K562 (cell line): ENCODE measurements around the gene ZBTB24. TPM values are rescaled to one million over a fixed set of nuclear protein-coding genes. Genes with fewer than 3 reads are reported as not detected.

Experiments used
- ATAC-seq: fragments of 200-7000 bp; cut with Tn5 transposase; 3 replicates; pipeline ENCODE4 v1.9.1; 2020; ENCODE audit warnings: moderate library complexity
- BruUV-seq: library from RNA; stranded (reverse); fragments of 400-500 nt; replicated peaks from 2 replicates; lab custom pipeline; 2021; lab: Mats Ljungman, UMichigan
- CTCF ChIA-PET: fragments of 300-600 bp; formaldehyde crosslinking; extraction: SDS; loops from one replicate; lab custom pipeline; 2021; ENCODE audit warnings: low intra/inter-chr PET ratio; lab: Yijun Ruan, JAX
- POLR2A ChIA-PET: fragments of 300-600, 350-650 bp; sonication (Branson Sonifier 250); formaldehyde crosslinking; extraction: SDS; loops from one replicate; lab custom pipeline; 2021; ENCODE audit warnings: antibody characterized with exemption, inconsistent platforms; lab: Yijun Ruan, JAX
- DNase-seq, 4 experiments: peaks; one replicate each; pipeline versions ENCODE4 v3.0.0 to v3.0.0-alpha.2; 2011 to 2018; ENCODE audit warnings: low spot score in 3 of 4, mixed read lengths in 3 of 4; ENCODE audit errors: extremely low read depth in 1 of 4
- FAIRE-seq: peaks from 2 replicates; lab custom pipeline; 2011; peaks lifted over from hg19 to GRCh38; lab: Jason Lieb, UNC
- H2AFZ ChIP-seq: 2 replicates; pipeline ENCODE4 v1.6.0; 2011; ENCODE audit warnings: low read depth, low read length, control low read depth, inconsistent platforms
- H3K27ac ChIP-seq: fragments of 200-600 bp; 3 replicates; pipeline ENCODE4 v1.8.0; 2011; ENCODE audit warnings: low read depth, mild to moderate bottlenecking, control low read depth, inconsistent platforms, low read length, moderate library complexity, mixed read lengths; ENCODE audit errors: extremely low read depth
- H3K27me3 ChIP-seq, 2 experiments: fragments of 300-600 bp in 1 of 2; 2 replicates in 1 of 2; 3 replicates in 1 of 2; pipeline versions ENCODE4 v1.6.0 to v1.8.0; 2011; ENCODE audit warnings: inconsistent platforms in 2 of 2, low read length in 2 of 2, mild to moderate bottlenecking in 1 of 2, mixed read lengths in 1 of 2, moderate library complexity in 1 of 2; ENCODE audit not compliant: control insufficient read depth in 2 of 2, insufficient read depth in 2 of 2
- H3K36me3 ChIP-seq: fragments of 300-600 bp; 3 replicates; pipeline ENCODE4 v1.8.0; 2011; ENCODE audit warnings: mild to moderate bottlenecking, low read length, inconsistent platforms; ENCODE audit not compliant: control insufficient read depth, insufficient read depth
- H3K4me1 ChIP-seq, 2 experiments: fragments of 200-600 bp in 1 of 2; replicated peaks in 1 of 2; 2 replicates in 1 of 2; 3 replicates in 1 of 2; pipeline versions ENCODE4 v1.5.1 to v1.8.0; 2011; ENCODE audit warnings: inconsistent platforms in 2 of 2, low read length in 2 of 2, mild to moderate bottlenecking in 1 of 2, mixed read lengths in 1 of 2, moderate library complexity in 1 of 2; ENCODE audit not compliant: control insufficient read depth in 2 of 2, insufficient read depth in 2 of 2
- H3K4me2 ChIP-seq: 2 replicates; pipeline ENCODE4 v1.6.1; 2011; ENCODE audit warnings: low read length, control low read depth, inconsistent platforms, mixed read lengths; ENCODE audit not compliant: insufficient read depth
- H3K4me3 ChIP-seq: fragments of 200-600 bp; sonication (generic), shearing (Covaris generic); 2 replicates; pipeline ENCODE4 v1.5.1; 2016; ENCODE audit warnings: control low read depth, inconsistent platforms
- H3K79me2 ChIP-seq: fragments of 200-600 bp; 3 replicates; pipeline ENCODE4 v1.8.0; 2011; ENCODE audit warnings: low read length, inconsistent platforms; ENCODE audit not compliant: control insufficient read depth, insufficient read depth
- H3K9ac ChIP-seq, 2 experiments: 2 replicates each; pipeline versions ENCODE4 v1.6.0 to v1.6.1; 2011; ENCODE audit warnings: low read depth in 2 of 2, low read length in 2 of 2, control low read depth in 1 of 2, inconsistent platforms in 1 of 2, mild to moderate bottlenecking in 1 of 2, mixed read lengths in 1 of 2; ENCODE audit not compliant: insufficient read depth in 1 of 2
- H3K9me1 ChIP-seq: one replicate; pipeline ENCODE4 v1.6.0; 2011; ENCODE audit warnings: inconsistent platforms, mild to moderate bottlenecking, low read length, moderate library complexity; ENCODE audit not compliant: control insufficient read depth, insufficient read depth
- H3K9me3 ChIP-seq: replicated peaks from 2 replicates; pipeline ENCODE4 v1.5.1; 2011; ENCODE audit warnings: low read depth, low read length, inconsistent platforms; ENCODE audit not compliant: control insufficient read depth, insufficient read depth
- H4K20me1 ChIP-seq: replicated peaks from 2 replicates; pipeline ENCODE4 v1.6.1; 2011; ENCODE audit warnings: low read length, inconsistent platforms, mixed read lengths; ENCODE audit not compliant: control insufficient read depth, insufficient read depth
- MTF1 ChIP-seq: fragments of 250-450 bp; sonication (Bioruptor Pico); IDR thresholded peaks from 2 replicates; pipeline ENCODE4 v1.9.0; 2021; ENCODE audit warnings: moderate library complexity, mild to moderate bottlenecking, inconsistent platforms, borderline replicate concordance
- ZBTB17 ChIP-seq: fragments of 450-650 bp; formaldehyde crosslinking; IDR thresholded peaks from 2 replicates; pipeline ENCODE4 v1.4.0; 2020; ENCODE audit warnings: mild to moderate bottlenecking
- ZNF780A ChIP-seq: fragments of 250-450 bp; sonication (Bioruptor Pico); IDR thresholded peaks from 2 replicates; pipeline ENCODE4 v1.5.0; 2021; ENCODE audit warnings: mild to moderate bottlenecking
- WGBS: fragments of 100-300 bp; shearing (Covaris generic); methylation state at CpG from one replicate; pipeline ENCODE4 v1.1.6; 2016; ENCODE audit warnings: low coverage, mixed read lengths; ENCODE audit not compliant: insufficient coverage; ENCODE audit errors: missing lambda C conversion rate; 5-methylcytosine and 5-hydroxymethylcytosine counted together
- in situ Hi-C: fragments of 300-500 bp; cut with MboI; formaldehyde crosslinking; loops from 4 replicates; pipeline ENCODE4 v1.15.0; 2018; ENCODE audit warnings: inconsistent platforms, mixed read lengths
- intact Hi-C: fragments of 100-400 bp; cut with micrococcal nuclease; formaldehyde crosslinking; loops from 2 replicates; pipeline ENCODE4 v1.14.2; 2022
- polyA plus RNA-seq, 8 experiments: library from polyadenylated mRNA; depleted of rRNA in 4 of 8; stranded (reverse) in 5 of 8; unstranded in 3 of 8; fragments of >200 nt; fragmentation: Nextera tagmentation in 2 of 8; fragmentation: Illumina TruSeq in 1 of 8; extraction: Ambion mirVana in 2 of 8; extraction: Trizol in 1 of 8; gene quantifications; 2 replicates each; pipeline versions ENCODE4 v1.2.1 to v1.2.3, GENCODE V29; 2011 to 2014; ENCODE audit warnings: inconsistent platforms in 1 of 8, missing spikeins in 1 of 8
- total RNA-seq, 7 experiments: library from RNA; depleted of rRNA in 6 of 7; stranded (reverse); fragments of >200 nt in 6 of 7; fragmentation: Illumina TruSeq in 2 of 7; extraction: Trizol in 2 of 7; gene quantifications; 2 replicates each; pipeline versions ENCODE4 v1.2.1 to v1.2.3, GENCODE V29; 2011 to 2021; ENCODE audit warnings: low replicate concordance in 1 of 7
- TF ChIP-seq, protein P1 (sequence below): sonication (generic); formaldehyde crosslinking; IDR thresholded peaks from 2 replicates; pipeline ENCODE4 v1.8.1; 2023; ENCODE audit warnings: mild to moderate bottlenecking, missing genetic modification reagents

ZBTB24 gene
- total and polyA plus RNA-seq, 9 of the 15 experiments (the other 6 are each of a cell fraction or from before 2014, with no cell fraction given): 2.0 to 16.7 (median 8.3) TPM

DNA sequence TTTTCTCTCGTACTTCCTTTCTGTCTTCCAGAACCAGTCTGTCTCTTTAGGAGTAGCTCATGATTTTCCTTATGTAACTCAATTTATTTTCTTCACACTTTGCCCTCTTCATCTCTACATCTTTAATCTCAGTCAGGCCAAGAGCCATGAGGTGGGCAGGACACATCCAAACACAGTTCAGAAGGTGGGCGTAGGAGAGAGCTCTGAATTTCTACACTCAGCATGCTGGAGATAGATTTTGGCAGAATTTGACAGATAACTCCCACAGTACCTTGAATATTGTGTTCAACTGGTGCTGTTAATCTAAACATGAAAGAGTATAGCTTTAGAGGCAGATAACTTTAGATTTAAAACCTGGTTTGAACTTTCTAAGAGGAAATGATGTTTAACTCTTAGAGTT is 23.8 kb upstream of the ZBTB24 start:
- Histone ChIP-seq H3K4me1 (no peaks in the 10 kb centered on the region), H3K9me1 (no peaks in the 10 kb centered on the region), H3K4me2 (no peak overlapping the region), H3K79me2 (no peaks in the 10 kb centered on the region), H3K27ac (no peak overlapping the region), H4K20me1 (no peaks in the 10 kb centered on the region), H3K27me3 (peaks cover 9 to 21% of the 10 kb centered on the region in 2 experiments; a peak in 4 of 5 replicates), H2AFZ (no peak overlapping the region), H3K4me3 (no peak overlapping the region), H3K36me3 (no peaks in the 10 kb centered on the region), H3K9ac (no peak overlapping the region), H3K9me3 (no peaks in the 10 kb centered on the region)
- FAIRE-seq (no peak), ATAC-seq (no peak), DNase-seq (no peak)
- 2% methylated on average over 2 of the region's 2 CpGs for WGBS
- ChIA-PET POLR2A (interaction anchor here (1.1 to 1.7 kb wide), 5 partner anchors 9 to 22 kb away, joined by 4 to 7 read pairs (median 5); no protein-coding TSS in a partner anchor), CTCF (no interaction called here)
- TF ChIP-seq MTF1 (CRISPR knock-in tag) (no peak), ZBTB17 (CRISPR knock-in tag) (no peak), ZNF780A (no peak)
- TF ChIP-seq, protein P1, sequence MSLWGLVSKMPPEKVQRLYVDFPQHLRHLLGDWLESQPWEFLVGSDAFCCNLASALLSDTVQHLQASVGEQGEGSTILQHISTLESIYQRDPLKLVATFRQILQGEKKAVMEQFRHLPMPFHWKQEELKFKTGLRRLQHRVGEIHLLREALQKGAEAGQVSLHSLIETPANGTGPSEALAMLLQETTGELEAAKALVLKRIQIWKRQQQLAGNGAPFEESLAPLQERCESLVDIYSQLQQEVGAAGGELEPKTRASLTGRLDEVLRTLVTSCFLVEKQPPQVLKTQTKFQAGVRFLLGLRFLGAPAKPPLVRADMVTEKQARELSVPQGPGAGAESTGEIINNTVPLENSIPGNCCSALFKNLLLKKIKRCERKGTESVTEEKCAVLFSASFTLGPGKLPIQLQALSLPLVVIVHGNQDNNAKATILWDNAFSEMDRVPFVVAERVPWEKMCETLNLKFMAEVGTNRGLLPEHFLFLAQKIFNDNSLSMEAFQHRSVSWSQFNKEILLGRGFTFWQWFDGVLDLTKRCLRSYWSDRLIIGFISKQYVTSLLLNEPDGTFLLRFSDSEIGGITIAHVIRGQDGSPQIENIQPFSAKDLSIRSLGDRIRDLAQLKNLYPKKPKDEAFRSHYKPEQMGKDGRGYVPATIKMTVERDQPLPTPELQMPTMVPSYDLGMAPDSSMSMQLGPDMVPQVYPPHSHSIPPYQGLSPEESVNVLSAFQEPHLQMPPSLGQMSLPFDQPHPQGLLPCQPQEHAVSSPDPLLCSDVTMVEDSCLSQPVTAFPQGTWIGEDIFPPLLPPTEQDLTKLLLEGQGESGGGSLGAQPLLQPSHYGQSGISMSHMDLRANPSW (CRISPR knock-in tag): no peak
- intact Hi-C loops: no loop called here
- in situ Hi-C loops: no loop called here
- no TSS peak for BruUV-seq
